Suppressor macrophage (primary cell): Measurements from ENCODE around the gene MAD2L1.

ENCODE experiments used
- DNase-seq, 4 experiments: peaks; one replicate each; pipeline ENCODE4 v3.0.0-alpha.2; 2020 to 2022

Gene MAD2L1

GRCh38 chr4:120057416-120057815, 9.2 kb downstream of the MAD2L1 start:
- no peak for DNase-seq

- peak in 2 of 4 experiments; percentile 27 to 28 for DNase-seq
These were observed 10.4 kb downstream of the MAD2L1 start for GRCh38 chr4:120056246-120056645.

GRCh38 chr4:120055795-120056194, 10.9 kb downstream of the MAD2L1 start:
- no peak for DNase-seq

DNA sequence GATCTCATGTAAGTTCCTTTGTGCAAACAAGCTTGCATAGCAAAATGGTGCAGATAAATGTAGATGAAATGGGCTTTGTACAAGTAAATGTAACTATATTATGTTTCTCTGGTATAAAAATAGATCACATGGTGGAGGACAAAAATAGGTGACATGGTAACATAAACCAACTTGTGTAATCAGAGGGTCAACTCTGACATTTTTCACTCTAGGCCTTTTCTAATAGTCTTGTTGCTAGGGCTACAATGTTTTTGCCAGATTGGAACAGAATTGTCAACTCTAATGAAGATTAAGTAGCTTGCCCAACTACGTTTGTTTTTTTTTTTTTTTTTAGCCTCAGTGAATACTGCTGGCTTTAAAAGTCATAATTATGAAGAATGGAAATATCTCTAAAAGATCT, 11.5 kb downstream of the MAD2L1 start:
- no peak for DNase-seq

- peak in 3 of 4 experiments; percentile 9 to 51 (median 49) for DNase-seq
These were observed 12.7 kb downstream of the MAD2L1 start for GRCh38 chr4:120053911-120054310.

- peak; percentile 80 to 92 (median 87) for DNase-seq
These were observed 13.8 kb downstream of the MAD2L1 start for GRCh38 chr4:120052856-120053255.

DNA sequence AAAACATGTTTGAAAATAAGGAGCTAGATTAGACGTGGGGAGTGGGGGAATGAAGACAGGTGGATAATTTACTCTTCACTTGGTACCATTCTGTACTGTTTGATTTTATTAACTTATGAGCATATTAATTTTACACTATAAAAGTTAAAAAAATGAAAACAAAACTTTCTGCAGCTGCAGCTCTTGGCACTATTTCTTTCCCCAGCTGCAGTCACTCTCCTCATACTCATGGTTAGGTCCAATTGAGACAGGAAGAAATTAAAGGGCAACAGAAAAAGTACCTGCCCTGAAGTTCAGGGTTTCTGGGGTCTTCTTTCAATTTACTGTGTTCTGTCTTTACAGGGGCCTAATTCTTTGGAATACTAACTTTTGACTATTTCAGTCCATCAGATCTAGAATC, 15.4 kb downstream of the MAD2L1 start:
- no peak for DNase-seq

DNA sequence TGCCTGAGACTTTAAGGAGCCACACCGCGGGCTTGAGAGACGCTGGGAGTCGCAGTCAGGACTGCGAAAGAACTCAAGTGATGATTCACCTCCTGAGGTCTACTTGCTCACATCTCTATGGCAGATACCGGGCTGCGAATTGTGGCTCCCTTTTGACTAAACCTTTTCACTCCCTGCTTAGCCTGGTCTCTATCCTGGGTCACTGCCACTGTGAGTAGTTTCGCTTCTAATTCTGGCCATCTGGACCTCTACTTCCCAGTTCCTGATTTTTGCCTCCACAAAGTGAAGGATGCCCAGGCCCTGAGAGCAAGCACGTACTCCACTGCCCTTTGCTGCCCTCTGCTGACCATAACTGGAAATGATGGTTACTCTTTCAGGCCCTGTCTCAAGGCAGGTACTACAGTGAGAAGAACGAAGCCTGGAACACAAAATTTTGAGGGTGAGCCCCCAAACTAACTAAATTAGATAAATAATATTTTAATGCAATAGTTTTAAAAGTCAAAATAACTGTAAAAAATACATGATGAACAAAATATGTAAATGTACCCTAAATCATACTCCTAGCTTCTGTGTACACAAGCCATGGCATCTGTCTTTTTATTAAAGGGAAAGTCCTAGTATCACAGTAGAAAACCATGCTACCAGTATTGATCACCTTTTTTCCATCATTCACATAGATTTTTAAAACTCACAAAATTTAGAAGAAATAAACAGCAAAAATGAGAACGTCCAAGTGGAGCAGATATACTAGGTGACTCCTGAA, 16.7 kb downstream of the MAD2L1 start:
- DNase-seq, result peak; percentile 90 to 94 (median 90)

- DNase-seq, result no peak
These were observed 22.8 kb downstream of the MAD2L1 start for GRCh38 chr4:120043828-120044227.

DNA sequence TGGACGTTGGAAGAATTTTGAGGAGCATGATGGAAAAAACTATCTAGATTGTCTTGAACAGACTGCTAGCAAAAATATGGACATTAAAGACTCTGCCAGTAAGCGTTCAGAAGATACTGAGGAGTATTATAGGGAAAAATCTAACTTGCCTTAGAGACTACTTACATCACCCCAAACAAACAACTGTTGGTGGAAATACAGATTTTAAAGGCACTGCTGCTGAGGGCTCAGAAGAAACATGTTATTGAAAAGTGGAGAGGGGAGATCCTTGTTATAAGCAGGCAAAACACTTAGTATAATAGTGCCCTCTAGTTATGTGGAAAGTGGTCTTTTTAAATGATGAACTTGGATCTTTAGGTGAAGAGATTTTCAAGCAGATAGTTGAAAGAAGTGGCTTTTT, 29.2 kb downstream of the MAD2L1 start:
- DNase-seq, result no peak

- no peak for DNase-seq
These were observed 31.7 kb downstream of the MAD2L1 start for GRCh38 chr4:120034913-120035312.

DNA sequence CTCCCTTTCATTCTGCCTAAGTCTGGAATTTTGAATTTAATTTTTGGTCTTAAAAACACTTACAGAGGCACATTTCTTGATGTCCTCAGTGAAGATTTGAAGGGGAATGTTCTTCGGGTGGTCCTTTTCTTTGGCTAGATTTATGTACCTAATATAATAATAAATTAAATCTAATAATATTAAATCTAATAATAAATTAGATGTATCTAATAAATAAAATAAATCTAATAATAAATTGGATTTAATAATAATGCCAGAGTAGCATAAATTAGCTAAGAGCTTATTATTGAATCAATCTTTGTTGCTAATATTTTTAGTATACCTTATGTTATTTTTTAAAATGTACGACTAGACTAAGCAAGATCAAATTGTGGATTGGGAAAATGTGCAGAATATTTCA, 39.8 kb downstream of the MAD2L1 start:
- no peak for DNase-seq

GRCh38 chr4:120025516-120025915, 41.1 kb downstream of the MAD2L1 start:
- no peak for DNase-seq

- DNase-seq, result no peak
These were observed 47.9 kb downstream of the MAD2L1 start for GRCh38 chr4:120018786-120019185.

DNA sequence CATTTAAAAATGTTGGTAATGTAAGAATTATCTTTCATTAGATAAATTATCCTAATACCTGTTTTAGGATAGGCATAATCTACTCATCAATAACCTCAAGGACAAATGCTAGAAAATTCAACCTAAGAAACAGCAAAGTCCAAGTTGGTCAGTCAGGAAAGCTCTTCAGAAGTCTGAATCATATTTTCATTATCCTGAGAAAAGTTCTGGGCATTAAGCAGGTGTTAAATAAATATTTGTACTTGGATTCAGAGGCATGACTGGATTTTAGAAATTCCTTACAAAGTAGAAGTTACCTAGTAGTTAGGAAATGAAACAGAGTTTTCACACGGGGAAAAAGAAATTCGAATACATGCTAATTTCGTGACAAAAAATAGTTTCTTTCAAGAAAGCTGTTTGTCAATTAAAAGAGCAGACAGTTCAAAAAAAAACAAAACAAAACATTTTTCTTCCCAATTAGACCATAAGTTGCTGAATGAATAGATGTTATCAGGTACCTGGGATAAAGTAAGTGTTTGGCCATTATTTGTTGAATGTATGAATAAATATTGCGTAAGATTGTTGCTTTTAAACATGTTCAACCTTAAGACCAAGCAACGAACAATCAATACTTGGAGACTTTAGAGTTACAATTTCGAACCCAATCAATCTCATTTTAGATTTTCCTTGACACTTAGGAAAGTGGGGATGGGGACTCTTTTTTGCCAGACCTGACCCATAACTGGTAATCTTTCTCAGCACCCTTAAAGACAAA, 48.5 kb downstream of the MAD2L1 start:
- DNase-seq, result no peak

- no peak for DNase-seq
These were observed 54.9 kb downstream of the MAD2L1 start for GRCh38 chr4:120011725-120012124.

DNA sequence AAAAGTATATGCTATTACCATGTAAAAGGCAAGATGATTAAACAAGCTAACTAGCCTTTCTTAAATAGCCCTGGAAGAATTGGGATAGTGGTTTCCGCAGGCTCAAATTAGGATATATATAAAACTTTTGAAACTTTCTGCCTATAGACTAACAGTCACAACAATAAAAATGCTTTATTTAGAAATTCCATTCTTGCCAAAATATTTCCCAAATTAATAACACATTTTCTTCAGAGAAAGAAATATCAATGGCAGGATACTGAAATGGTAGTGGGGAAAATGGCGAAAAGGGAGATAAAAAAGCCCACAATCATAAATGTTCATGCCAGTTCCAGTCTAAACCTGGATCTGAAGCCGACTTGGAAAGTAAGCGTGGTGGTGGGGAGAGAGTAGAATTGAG, 56.0 kb downstream of the MAD2L1 start:
- DNase-seq, result no peak

DNA sequence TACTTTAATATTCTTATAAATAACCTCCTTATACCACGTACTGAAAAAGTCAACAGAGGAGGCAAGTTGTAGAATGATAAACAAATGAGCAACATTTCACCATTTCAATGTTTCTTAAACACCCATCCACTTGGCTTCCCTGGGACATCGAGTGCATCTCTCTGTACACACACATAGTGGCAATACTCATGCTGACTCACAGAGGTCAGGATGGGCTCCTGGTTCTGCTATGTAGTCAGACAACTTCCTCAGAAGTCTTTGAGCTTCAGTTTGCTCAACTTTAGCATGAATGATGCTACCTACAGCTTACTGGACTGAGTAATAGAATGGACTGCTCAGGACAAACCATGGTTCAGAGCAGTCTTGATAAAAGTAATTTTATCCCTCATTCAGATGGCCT, 56.9 kb downstream of the MAD2L1 start:
- no peak for DNase-seq

DNA sequence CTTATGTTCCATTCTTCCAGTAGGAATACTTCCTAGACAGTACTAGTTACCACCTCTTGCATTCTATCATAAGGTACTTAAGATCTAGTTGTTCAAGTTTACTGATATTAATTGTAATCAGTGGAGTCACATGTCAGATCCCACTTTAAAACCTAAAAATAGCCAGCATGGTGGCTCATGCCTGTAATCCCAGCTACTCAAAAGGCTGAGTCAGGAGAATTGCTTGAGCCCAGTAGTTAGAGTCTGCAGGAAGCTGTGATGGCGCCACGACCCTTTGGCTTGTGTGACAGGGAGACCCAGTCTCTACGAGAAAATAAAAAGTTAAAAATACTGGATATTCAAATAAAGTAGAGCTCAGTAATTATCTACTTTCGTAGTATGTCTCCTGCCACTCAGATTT, 57.7 kb downstream of the MAD2L1 start:
- DNase-seq, result no peak

- DNase-seq, result no peak
These were observed 58.7 kb downstream of the MAD2L1 start for GRCh38 chr4:120007896-120008436.

DNA sequence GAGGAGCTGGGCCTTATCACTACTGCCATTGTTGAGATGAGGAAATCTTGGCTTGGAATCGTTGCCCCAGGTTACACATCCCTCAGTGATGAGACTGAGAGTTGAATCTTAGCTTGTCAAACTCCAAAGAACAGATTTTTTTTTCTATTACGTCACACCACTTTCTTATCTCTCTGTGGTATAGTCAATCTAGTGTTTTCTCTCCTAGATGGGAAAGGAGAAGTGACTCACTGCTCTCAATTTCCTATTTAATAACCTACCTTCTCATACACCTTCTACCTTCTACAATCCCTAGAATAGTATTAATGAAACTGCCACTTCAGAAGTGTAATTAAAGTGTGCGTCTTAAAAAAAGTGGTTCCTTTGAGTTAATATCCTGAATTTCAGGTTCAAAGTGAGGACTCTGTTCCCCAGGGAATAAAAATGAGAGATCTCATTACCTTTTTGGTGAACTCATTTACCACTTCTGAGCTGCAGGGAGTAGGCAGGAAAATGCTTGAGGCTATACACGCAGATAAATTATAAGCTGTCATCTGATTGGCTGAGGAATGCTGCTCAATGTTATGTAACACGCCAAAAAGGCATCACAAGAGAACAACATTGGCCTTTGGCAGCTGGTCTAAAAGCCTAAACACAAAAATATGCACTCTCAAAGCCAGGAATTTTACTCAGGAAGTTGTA, 59.3 kb downstream of the MAD2L1 start:
- no peak for DNase-seq
